ENCODE data around the gene CACNA2D3.

Gene CACNA2D3

GRCh38 chr3:54665016-54665600, 542.8 kb downstream of the CACNA2D3 start:
- no peaks in the 10 kb centered on the region for H3K36me3 ChIP-seq
- no peaks in the 10 kb centered on the region for H3K9me3 ChIP-seq
- DNase-seq: no peak
- no peaks in the 10 kb centered on the region for H3K27me3 ChIP-seq
- H3K4me3 ChIP-seq: no peak overlapping the region
- H3K4me1 ChIP-seq: peaks cover 0 to 4% (median 0%) of the 10 kb centered on the region in 4 donors
- no peak for TF ChIP-seq CTCF (IDR thresholded peaks at IDR 0.05)
- intact Hi-C loops (cut with DNase I; ENCODE audit: low total_unique reads): no loop called here
- H3K27ac ChIP-seq: no peak overlapping the region

GRCh38 chr3:54668236-54668635, 545.9 kb downstream of the CACNA2D3 start:
- TF ChIP-seq CTCF (IDR thresholded peaks at IDR 0.05): no peak
- intact Hi-C loops (cut with DNase I; ENCODE audit: low total_unique reads): no loop called here
- no peak overlapping the region for H3K27ac ChIP-seq
- H3K4me3 ChIP-seq: no peak overlapping the region
- no peaks in the 10 kb centered on the region for H3K9me3 ChIP-seq
- no peak for DNase-seq
- H3K36me3 ChIP-seq: no peaks in the 10 kb centered on the region
- H3K27me3 ChIP-seq: no peaks in the 10 kb centered on the region
- no peaks in the 10 kb centered on the region for H3K4me1 ChIP-seq

GRCh38 chr3:54670201-54671000, 548.0 kb downstream of the CACNA2D3 start:
- intact Hi-C loops (cut with DNase I; ENCODE audit: low total_unique reads): no loop called here
- DNase-seq: no peak
- no peaks in the 10 kb centered on the region for H3K9me3 ChIP-seq

GRCh38 chr3:54671511-54671910, 549.2 kb downstream of the CACNA2D3 start:
- Histone ChIP-seq H3K4me3 (no peak overlapping the region), H3K27ac (no peak overlapping the region), H3K36me3 (no peaks in the 10 kb centered on the region), H3K4me1 (no peaks in the 10 kb centered on the region), H3K9me3 (no peaks in the 10 kb centered on the region), H3K27me3 (no peaks in the 10 kb centered on the region)
- intact Hi-C loops (cut with DNase I; ENCODE audit: low total_unique reads): no loop called here
- no peak for TF ChIP-seq CTCF (IDR thresholded peaks at IDR 0.05)
- no peak for DNase-seq

More at GRCh38 chr3:54670201-54671000, 548.0 kb downstream of the CACNA2D3 start:
- Histone ChIP-seq H3K27me3 (no peaks in the 10 kb centered on the region), H3K4me3 (no peak overlapping the region), H3K4me1 (no peaks in the 10 kb centered on the region), H3K36me3 (no peaks in the 10 kb centered on the region), H3K27ac (no peak overlapping the region)
- no peak for TF ChIP-seq CTCF (IDR thresholded peaks at IDR 0.05)

- DNase-seq: no peak
- no peaks in the 10 kb centered on the region for H3K27me3 ChIP-seq
- no peak overlapping the region for H3K27ac ChIP-seq
- H3K4me3 ChIP-seq: no peak overlapping the region
- H3K9me3 ChIP-seq: no peaks in the 10 kb centered on the region
- no peaks in the 10 kb centered on the region for H3K4me1 ChIP-seq
- H3K36me3 ChIP-seq: no peaks in the 10 kb centered on the region
- intact Hi-C loops (cut with DNase I; ENCODE audit: low total_unique reads): no loop called here
- no peak for TF ChIP-seq CTCF (IDR thresholded peaks at IDR 0.05)
Observed at GRCh38 chr3:54676087-54676486, 553.7 kb downstream of the CACNA2D3 start.
